Measurements from ENCODE around the gene CABP4.
"Not testable (repeated sequence)": the region's sequence is repeated elsewhere in the genome, so short reads cannot be mapped to it uniquely, and the experiment has no call there.

CABP4 gene

DNA sequence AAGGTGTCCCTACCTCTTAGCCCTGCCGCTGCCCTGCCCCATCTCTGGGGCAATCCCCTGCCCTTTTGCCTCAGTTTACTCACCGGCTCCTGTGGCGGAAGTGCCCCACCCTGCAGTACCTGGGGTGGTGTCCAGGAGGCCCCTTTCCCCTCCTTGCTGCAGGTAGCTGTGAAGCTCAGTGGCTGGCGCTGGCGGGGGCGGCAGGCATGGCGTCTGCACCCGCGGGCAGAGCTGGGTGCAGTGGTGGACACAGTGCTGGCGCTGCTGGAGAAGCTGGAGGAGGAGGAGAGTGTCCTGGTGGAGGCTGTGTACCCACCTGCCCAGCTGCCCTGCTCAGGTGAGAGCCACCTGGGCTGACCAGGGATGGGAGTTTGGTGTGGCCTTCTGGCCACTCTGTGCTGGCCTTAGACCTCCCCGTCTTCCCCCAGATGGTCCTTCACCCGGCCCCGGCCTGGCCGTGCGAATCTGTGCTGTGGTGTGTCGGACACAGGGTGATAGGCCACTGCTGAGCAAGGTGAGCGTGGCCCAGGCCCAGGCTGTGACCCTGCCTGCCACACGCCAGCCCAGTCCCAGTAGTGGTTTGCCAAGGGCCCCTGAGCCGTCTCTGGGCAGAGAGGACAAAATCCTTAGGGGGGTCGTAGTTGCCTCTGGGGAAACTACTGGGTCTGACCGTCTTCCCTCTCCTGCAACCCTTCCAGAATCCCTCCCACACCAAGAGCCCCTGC is 35.7 kb upstream of the CABP4 start:
- no peak for DNase-seq

DNA sequence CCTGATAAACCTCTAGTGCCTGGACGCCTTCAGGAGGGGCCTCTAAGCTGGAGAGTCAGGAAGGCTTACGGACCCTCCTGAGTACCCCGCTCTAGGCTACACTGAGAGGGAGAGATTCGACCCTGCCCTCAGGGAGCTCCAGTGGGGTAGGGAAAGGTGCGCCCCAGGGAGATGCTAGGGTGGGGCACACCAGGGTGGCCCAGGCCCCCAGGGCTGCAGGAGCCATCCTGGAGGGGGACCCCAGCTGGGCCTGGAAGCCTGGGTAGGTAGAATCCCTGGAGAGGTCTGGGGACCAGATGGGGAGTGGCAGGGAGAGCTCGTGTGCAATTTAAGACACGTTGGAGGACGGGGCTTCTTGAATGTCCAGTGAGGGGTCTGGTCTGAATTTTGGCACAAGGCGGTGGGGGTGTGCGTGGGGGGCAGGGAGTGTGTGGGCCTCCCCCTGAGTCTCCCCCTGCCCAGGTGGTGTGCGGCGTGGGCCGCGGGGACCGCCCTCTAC is 35.0 kb upstream of the CABP4 start:
- DNase-seq: no peak

DNA sequence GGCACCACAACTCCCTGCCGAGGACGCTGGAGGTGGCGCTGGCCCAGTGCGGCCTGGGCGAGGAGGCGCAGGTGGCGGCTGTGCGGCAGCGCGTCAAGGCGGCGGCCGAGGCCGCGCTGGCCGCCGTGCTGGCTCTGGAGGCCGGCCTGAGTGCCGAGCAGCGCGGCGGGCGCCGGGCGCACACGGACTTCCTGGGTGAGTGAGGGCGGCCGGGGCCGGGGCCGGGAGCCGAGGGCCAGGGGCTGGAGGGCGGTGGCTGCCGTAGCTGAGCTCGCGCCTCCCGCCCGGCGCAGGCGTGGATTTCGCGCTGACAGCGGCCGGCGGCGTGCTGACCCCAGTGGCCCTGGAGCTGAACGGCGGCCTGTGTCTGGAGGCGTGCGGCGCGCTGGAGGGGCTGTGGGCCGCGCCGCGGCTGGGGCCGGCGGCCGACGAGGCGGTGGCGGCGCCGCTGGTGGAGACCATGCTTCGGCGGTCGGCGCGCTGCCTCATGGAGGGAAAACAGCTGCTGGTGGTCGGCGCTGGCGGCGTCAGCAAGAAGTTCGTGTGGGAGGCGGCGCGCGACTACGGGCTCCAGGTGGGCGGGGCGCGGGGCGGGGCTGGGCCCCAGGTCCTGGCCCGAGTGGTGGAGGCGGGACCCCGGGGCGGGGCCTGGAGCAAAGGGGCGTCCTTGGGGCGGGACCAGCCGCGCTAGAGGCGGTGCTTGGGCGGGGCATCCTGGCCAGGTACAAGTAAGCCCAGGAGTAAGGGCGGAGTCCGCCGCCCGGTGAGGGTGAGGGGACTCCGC is 34.3 kb upstream of the CABP4 start:
- peak; percentile 92 for DNase-seq

DNA sequence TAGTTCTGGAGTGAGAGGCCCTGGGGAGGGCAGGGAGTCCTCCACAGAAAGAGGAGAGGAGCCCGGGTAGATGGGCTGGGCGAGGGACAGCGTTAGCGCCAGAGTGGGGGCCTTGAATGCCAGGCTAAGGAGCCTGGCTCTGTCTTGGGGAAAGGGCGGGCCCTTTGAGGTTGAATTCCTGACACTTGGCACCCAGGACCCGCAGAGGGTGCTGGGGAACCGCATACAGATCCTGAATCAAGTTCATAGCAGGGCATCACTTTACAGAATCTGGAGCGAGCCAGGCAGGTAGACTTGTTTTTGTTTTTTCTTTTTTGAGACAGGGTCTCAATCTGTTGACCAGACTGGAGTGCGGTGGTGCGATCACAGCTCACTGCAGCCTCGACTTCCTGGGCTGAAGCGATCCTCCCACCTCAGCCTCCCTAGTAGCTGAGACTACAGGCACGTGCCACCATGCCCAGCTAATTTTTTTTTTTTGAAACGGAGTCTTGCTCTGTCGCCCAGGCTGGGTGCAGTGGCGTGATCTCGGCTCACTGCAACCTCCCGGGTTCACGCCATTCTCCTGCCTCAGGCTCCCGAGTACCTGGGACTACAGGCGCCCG is 33.6 kb upstream of the CABP4 start:
- no peak for DNase-seq

DNA sequence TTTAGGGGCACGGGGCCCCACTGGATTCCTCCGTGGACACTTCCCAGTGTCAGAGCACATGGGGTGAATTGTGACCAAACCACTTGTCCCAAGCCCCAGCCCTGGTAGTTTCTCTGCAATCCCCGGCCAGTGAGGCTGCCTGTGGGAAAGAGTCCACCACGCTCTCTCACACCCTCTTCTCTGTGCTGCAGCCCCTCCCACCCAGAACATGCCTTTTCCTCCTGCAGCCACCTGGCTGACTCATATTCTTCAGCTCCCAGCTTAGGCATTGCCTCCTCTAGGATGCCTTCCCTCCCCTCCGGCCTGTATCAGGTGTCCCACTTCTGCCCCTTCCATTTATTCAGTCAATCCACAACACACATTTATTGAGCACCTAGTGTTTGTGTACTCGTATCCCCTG is 32.3 kb upstream of the CABP4 start:
- DNase-seq: no peak

DNA sequence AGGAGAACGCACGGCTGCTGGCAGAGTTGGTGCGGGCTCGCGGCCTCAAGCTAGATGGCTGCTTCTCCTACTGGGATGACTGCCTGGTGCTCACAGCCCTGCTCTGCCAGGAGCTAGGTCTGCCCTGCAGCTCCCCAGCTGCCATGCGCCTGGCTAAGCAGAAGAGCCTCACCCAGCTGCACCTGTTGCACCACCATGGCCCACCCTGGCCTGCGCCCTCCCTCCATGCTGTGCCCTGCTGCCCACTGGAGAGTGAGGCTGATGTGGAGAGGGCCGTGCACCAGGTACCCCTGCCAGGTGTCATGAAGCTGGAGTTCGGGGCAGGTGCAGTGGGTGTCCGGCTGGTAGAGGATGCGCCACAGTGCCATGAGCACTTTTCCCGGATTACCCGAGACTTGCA is 31.7 kb upstream of the CABP4 start:
- no peak for DNase-seq

DNA sequence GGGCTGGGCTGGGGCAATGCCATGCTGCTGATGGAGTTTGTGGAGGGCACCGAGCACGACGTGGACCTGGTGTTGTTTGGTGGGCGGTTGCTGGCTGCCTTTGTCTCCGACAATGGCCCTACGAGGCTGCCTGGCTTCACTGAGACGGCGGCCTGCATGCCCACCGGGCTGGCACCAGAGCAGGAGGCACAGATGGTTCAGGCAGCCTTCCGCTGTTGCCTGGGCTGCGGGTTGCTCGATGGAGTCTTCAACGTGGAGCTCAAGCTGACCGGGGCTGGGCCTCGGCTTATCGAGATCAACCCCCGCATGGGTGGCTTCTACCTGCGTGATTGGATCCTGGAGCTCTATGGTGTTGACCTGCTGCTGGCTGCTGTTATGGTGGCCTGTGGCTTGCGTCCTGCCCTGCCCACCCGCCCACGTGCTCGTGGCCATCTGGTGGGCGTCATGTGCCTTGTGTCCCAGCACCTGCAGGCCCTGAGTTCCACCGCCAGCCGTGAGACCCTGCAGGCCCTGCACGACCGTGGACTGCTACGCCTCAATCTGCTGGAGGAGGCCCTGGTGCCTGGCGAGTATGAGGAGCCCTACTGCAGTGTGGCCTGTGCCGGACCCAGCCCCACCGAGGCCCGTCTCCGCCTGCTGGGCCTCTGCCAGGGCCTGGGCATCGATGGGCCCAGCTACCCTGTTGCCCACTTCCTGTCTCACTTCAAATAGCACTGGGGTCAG is 31.1 kb upstream of the CABP4 start:
- no peak for DNase-seq

DNA sequence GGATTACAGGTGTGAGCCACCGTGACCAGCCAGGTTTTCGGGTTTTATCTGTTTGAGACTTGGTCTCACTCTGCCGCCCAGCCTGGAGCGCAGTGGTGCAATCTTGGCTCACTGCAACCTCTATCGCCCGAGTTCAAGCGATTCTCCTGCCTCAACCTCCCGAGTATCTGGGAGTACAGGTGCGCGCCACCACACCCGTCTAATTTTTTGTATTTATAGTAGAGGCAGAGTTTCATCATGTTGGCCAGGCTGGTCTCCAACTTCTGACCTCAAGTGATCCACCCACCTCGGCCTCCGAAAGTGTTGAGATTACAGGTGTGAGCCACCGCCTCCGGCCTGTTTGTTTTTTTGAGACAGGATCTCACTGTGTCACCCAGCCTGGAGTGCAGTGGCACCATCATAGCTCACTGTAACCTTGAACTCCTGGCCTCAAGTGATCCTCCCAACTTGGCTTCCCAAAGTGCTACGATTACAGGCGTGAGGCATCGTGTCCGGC is 27.7 kb upstream of the CABP4 start:
- DNase-seq: not testable (repeated sequence)

DNA sequence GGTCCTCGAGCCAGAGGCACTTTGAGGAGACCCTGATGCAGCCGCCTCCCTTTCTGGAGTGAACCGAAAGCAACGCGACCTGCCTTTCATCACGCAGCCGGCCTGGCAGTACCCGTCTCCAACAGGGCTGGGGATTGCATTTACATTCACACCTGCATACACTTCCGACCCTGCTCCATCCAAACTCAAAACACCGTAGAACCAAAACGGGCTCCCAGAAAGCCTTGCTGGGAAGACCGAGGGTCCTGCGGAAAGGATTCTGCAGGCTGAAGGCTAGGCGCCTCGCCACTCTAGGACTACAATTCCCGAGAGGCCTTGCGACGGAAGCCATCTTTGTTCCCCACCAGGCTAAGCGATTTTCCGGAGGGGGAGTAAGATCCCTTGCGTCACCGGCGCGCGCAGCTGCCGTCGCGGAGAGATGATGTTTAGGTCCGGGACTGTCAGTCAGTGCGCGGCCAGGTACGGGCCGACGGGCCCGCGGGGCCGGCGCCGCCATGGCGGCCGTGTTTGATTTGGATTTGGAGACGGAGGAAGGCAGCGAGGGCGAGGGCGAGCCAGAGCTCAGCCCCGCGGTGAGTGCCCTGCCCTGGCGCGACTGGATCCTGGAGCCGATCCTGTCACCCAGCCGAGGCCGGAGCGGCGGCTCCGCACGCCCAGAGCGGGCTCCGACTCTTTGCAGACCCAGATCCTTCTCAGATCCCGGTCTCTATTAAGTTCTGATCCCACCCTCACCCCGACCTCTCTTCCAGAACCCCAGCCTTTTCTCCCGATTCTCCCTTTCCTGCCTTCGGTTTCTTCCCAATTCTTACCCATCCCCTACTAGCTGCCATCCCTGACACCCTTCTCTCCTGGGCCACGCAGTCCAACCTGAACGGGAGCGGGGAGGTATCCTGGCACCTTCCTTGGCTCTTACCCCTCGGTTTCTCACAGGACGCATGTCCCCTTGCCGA is 26.8 kb upstream of the CABP4 start, which contains the start of gene RPS6KB2:
Gene RPS6KB2 (plus strand): TSS at position 443 of the 950 bp plus-strand sequence. CDS start 52 bp downstream, at position 495.
- DNase-seq: peak; percentile 97

DNA sequence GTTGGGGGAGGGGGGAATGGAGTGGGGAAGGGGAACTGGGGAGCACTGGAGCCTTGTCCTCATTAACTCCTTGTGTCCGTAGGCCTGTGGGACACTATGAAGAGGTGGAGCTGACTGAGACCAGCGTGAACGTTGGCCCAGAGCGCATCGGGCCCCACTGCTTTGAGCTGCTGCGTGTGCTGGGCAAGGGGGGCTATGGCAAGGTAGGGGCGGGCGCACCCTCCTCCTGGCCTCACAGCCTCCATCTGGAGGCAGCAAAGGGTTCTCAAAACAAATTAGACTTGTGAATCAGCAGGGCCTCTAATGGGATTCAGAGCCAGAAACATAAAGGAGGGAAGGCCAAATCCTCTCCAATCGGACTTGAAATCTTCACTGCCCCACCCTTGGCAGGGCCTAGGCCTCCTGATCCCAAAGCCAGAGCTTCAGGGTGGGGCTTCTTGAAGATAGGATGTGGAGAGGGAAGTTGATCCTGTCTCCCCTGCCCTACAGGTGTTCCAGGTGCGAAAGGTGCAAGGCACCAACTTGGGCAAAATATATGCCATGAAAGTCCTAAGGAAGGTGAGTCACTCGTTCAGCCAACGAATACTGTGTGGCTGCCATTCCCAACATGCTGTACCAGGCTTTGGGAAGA is 26.0 kb upstream of the CABP4 start:
- DNase-seq: no peak

DNA sequence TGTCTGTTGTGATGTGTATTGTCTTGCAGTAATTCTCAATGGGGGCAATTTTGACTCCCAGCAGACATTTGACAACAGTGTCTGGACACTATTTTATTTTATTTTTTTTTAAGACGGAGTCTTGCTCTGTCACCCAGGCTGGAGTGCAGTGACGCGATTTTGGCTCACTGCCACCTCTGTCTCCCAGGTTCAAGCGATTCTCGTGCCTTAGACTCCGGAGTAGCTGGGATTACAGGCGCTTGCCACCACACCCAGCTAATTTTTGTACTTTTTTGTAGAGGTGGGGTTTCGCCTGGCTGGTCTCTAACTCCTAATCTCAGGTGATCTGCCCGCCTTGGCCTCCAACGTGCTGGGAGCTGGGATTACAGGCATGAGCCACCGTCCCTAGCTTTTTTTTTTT is 25.4 kb upstream of the CABP4 start:
- DNase-seq: no peak

DNA sequence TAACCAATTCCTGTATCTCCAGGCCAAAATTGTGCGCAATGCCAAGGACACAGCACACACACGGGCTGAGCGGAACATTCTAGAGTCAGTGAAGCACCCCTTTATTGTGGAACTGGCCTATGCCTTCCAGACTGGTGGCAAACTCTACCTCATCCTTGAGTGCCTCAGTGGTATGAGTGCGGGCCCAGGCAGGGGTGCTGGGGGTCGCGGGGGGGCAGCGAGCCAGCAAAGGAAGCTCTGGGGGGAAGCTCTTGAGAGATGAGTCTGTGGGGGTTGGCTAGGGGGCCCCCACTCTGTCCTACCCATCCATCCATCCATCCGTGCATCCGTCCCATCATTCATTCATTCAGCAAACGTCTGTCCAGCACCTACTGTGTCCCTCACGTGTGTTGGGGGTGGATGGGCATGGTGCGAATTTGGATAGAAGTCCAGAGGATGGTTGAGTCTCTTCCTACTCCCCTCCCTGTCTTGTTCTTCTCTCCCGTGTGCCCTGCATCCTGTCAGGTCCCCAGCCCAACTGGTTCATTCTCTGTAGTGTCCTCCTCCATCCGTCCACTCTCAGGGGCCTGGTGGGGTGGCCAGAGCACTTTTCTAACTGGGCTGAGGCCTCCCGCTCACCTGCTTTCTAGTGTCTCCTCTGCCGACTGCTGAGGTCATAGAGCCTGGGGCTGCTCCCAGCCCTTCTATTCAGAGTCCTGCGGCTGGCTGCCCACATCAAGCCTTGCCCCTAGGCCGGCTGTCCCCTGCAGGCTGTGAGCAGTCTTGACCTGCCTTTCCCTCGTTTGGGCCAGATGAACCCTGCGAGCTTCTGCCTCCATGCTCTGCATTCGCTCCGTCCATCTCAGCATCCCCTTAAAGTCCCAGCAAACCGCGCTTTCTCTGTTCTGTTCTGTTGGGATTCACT is 23.6 kb upstream of the CABP4 start:
- DNase-seq: no peak

DNA sequence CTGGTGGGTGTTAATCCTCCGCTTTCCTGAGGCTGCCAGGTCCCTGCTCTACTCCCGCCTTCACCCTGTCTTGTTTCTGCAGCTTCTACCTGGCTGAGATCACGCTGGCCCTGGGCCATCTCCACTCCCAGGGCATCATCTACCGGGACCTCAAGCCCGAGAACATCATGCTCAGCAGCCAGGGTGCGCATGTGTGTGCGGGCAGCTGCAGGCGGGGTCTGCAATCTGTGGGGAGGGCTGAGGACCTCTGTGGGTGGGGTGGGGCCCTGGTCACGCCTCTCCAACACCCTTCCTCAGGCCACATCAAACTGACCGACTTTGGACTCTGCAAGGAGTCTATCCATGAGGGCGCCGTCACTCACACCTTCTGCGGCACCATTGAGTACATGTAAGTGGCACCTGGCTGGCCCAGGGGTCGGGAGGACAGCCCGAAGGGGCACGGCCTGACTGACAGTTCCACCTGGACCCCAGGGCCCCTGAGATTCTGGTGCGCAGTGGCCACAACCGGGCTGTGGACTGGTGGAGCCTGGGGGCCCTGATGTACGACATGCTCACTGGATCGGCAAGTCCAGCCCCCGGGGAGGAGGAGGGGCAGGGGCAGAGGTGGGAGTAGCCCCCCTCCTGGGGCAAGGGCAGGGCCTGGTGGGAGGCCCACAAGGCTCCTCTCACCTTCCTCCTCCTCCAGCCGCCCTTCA is 22.4 kb upstream of the CABP4 start:
- DNase-seq: no peak

DNA sequence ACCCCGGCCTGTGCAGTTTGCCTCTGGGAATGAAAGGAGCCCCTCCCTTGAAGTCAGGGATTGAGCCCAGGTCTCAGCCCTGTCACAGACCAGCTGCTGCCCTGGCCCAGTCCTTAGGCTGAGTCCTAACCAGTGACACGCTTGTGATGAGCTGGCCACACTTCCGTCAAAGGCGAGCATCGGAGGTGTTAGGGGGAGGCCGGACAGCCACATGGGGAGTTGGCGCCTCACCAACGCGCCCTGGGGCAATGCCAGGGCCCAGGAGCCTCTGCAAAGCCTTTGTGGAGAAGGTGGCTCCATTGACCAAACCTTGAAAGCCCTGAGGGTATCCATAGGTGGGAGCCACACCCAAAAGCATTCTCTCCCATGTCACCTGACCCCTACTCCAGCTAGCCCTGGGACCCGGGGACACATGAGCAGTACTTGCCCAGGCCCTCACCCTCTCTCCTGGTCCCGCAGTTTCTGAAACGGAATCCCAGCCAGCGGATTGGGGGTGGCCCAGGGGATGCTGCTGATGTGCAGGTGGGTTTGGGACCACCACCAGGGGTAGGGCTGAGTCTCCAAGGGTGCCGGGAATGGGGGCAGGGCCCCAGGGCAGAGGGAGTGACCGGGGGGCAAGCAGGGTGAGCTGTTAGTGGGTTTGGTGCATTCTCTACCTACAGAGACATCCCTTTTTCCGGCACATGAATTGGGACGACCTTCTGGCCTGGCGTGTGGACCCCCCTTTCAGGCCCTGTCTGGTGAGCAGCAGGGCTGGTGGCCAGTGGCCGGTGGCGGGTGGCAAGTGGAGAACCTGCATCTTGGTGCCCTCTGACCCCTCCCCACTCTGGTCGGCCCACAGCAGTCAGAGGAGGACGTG is 21.4 kb upstream of the CABP4 start:
- no peak for DNase-seq

DNA sequence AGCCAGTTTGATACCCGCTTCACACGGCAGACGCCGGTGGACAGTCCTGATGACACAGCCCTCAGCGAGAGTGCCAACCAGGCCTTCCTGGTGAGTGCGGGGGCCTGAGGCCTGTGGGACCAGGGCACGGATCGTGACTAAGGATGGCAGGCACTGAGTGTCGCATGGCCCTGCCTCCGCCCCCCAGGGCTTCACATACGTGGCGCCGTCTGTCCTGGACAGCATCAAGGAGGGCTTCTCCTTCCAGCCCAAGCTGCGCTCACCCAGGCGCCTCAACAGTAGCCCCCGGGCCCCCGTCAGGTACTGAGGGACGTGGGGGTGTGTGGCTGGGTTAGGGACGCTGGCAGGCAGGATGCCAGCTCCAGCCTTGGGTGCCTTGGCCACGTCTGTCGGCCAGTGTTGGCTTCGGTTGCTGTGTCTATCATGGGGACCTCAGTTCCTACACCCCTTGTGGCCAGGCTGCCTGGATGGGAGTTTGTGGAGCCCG is 20.7 kb upstream of the CABP4 start:
- DNase-seq: no peak

DNA sequence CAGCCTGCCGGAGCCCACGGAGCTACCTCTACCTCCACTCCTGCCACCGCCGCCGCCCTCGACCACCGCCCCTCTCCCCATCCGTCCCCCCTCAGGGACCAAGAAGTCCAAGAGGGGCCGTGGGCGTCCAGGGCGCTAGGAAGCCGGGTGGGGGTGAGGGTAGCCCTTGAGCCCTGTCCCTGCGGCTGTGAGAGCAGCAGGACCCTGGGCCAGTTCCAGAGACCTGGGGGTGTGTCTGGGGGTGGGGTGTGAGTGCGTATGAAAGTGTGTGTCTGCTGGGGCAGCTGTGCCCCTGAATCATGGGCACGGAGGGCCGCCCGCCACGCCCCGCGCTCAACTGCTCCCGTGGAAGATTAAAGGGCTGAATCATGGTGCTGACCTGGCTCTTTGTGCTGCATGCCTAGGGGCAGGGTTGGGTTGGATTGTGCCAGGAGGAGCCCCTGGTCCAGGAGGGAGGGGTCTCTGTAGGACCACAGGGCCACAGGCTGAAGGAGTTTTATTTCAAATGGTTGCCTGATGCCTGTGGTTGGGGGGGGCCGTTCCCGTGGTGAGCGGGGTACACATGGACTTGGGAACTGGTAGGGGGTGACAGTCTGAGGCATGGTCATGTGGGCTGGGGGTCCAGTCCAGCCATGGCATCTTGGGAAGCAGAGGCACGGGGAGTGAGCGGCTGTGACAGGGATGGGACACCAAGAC is 20.0 kb upstream of the CABP4 start:
- no peak for DNase-seq

DNA sequence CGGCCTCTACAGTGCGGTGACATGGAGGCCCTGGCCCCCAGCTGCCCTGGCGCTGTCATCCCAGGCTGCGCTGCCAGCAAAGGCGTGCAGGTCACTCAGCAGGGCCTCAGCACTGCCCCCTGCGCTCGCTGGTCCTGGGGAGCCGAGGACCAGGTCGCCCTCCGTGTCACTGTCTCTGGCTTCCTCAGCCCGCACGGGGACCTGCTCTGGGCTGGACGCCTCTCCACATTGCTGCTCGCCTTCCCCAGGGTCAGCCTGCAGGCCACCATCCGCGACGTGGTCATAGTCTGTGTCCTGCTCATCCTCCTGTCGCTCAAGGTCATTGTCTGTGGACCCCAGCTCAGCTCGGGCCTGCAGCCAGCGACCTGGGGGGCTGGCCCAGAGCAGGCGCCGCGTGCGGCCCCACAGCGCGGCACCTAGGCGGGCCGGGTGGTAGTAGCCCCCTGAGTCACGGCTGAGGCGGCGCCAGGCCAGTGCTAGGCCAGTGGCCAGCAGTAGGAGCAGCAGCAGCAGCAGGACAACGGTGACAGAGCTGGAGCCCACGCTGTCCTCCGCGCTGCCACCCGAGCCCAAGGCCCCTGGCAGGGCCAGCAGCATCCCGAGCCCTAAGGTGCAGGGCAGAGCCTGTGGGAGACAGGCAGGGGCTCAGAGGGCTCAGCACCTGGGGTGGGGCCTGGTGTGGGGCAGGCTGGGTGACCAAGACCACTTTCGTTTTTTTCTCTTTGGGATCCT is 19.3 kb upstream of the CABP4 start:
- DNase-seq: no peak

All from fibroblast of skin of scalp (primary cell).